GM12878 (cell line): ENCODE results near the gene GALK1.

Source experiments
- CBX3 ChIP-seq: fragments of 200-600 bp; sonication (generic); IDR thresholded peaks from 2 replicates; pipeline ENCODE4 v1.6.1; 2016; ENCODE audit warnings: low read depth, borderline replicate concordance
- POLR2AphosphoS5 ChIP-seq: IDR thresholded peaks from 2 replicates; pipeline ENCODE4 v1.6.1; 2011; ENCODE audit warnings: mild to moderate bottlenecking, low read length, inconsistent platforms

GRCh38 chr17:75737133-75737962 is 27.6 kb downstream of the GALK1 start:
- no peak for TF ChIP-seq CBX3
- TF ChIP-seq POLR2AphosphoS5 = no peak
